NOMO-1 treated with dmso at 0.1 percent for 144 hours (cell line): ENCODE measurements around the gene SMARCA5.
"Not testable (repeated sequence)": the region's sequence is repeated elsewhere in the genome, so short reads cannot be mapped to it uniquely, and the experiment has no call there.

Source experiments
- DNase-seq: peaks from one replicate; lab custom pipeline; 2025; ENCODE audit not compliant: unreplicated experiment; lab: John Stamatoyannopoulos, UW

The SMARCA5 gene, protein sequence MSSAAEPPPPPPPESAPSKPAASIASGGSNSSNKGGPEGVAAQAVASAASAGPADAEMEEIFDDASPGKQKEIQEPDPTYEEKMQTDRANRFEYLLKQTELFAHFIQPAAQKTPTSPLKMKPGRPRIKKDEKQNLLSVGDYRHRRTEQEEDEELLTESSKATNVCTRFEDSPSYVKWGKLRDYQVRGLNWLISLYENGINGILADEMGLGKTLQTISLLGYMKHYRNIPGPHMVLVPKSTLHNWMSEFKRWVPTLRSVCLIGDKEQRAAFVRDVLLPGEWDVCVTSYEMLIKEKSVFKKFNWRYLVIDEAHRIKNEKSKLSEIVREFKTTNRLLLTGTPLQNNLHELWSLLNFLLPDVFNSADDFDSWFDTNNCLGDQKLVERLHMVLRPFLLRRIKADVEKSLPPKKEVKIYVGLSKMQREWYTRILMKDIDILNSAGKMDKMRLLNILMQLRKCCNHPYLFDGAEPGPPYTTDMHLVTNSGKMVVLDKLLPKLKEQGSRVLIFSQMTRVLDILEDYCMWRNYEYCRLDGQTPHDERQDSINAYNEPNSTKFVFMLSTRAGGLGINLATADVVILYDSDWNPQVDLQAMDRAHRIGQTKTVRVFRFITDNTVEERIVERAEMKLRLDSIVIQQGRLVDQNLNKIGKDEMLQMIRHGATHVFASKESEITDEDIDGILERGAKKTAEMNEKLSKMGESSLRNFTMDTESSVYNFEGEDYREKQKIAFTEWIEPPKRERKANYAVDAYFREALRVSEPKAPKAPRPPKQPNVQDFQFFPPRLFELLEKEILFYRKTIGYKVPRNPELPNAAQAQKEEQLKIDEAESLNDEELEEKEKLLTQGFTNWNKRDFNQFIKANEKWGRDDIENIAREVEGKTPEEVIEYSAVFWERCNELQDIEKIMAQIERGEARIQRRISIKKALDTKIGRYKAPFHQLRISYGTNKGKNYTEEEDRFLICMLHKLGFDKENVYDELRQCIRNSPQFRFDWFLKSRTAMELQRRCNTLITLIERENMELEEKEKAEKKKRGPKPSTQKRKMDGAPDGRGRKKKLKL

DNA sequence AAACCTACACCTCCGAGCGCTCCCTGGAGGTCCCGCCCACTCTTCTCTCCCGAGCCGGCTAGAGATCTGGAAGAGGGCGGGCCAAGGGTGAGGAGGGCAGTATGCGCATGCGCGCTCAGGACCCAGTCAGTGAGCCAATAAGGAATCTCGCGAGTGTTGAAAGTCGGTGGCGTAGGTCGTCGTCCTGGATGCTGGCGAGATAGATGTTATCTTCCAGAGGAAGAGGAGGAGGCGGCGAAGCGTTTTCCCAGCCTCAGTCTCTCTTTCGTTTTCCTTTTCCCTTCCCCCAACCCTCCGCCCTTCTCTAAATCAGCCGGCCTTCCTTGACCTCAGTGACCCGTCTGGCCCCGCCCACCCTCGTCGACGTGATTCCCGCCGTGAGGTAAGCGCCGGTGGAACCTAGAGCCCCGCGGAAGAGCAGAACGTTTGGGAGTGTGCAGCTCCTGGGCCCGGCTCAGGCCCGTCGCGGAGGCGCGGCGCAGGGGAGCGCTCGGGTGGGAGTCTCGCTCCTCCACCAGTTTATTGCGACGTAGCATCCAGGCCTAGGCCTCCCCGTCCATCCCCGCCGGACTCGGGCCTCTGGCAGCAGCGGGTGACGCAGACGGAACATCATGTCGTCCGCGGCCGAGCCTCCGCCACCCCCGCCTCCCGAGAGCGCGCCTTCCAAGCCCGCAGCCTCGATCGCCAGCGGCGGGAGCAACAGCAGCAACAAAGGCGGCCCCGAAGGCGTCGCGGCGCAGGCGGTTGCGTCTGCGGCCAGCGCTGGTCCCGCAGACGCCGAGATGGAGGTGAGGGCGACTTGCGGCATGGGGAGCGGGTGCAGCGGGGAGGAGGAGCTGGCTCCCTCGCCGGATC, at the start of gene SMARCA5:
TSS of gene SMARCA5 (plus strand) at position 389 of the 855 bp plus-strand sequence. CDS start at position 612, 223 bp downstream.
- DNase-seq: peak; percentile 99

DNA sequence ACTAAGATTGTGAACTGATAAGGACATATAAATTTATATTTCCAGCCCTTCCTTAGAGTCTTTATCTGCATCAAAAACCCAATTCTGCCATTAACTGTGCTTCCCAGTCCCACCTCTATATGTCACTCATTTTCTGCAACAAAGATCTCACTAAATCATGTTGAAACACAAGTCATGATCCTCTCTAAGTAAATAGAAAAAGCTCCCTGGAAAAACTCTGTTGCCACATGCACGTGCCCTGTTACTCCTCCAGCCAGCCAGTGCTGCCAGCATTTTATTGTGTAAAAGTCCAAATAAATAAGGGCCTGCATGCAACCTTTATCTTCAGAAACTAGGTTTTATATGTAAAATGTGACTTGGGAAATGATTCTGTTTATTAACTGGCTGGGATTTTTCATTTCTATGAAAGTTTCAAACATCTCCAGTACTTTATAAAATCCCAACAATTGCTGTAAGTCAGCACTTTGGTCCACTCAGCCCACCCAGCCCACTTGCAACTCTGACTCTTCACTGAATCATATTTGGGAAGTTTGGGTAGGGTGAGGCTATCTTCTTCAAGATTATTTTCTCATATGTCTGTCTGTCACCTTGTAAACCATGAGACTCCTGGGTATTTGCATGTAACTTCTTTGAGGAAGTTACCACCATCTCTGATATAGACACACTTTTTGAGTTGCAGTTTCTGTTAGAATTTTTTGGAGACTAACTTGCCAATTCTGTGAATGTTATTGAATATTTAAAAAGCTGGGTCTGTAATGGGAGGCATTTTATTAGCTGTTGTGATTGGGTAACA, 40.0 kb upstream of the SMARCA5 start:
- no peak for DNase-seq

- DNase-seq: no peak
Measured at GRCh38 chr4:143477487-143477886, 36.0 kb upstream of the SMARCA5 start.

- no peak for DNase-seq
Measured at GRCh38 chr4:143481361-143481760, 32.1 kb upstream of the SMARCA5 start.

DNA sequence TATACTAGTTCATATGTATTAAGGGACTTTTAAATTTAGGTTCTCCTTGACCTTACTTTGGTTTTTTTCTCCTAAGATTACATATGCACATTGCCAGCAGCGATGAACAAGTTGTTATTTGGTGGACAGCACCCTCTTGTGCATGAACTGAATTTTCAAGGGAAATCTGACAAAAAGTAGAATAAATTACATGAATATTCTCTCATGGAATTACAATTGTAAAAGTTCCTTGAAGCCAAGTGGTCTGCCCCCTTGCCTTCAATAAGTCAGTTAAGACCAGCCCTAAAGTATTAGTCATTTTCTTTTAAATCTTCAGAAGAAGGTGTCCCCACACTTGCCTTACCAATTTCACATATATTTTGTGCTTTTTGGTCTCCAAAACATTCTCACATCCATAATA, 30.7 kb upstream of the SMARCA5 start:
- no peak for DNase-seq

- no peak for DNase-seq
Measured at GRCh38 chr4:143486314-143486713, 27.2 kb upstream of the SMARCA5 start.

DNA sequence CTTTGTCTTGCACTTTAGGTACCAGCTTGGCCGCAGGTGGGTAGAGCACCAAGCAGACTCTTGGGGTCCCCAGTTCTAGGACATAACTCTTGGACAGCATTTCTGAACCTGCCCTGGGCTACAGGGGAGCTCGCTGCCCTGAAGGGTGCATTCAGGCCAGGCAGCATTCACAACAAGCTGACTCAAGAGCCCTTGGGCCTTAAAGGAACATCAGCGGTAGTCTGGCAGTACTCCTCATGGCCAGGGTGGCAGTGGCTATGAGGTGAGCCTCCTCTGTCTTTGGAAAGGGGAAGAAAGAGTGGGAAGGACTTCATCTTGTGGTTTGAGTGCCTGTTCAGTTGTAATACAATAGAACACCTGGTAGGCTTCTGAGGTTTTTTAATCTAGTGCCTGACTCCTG, 24.8 kb upstream of the SMARCA5 start:
- no peak for DNase-seq

DNA sequence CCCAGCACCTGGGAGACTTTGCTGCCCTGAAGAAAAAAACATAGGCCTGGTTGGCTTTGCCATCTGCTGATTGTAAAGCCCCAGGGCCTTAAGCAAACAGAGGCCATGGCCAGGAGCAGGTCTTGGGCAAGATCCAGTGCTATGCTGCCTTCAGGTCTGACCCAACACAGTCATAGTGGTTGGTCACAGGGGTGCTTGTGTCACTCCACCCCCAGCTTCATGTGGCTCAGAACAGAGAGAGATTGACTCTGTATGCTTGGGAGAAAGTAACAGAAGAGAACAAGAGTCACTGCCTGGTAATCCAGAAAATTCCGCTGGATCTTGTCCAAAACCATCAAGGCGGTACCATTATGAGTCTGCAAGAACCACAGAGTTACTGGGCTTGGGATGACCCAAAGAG, 24.4 kb upstream of the SMARCA5 start:
- DNase-seq: no peak

GRCh38 chr4:143498021-143498420, 15.5 kb upstream of the SMARCA5 start:
- no peak for DNase-seq

DNA sequence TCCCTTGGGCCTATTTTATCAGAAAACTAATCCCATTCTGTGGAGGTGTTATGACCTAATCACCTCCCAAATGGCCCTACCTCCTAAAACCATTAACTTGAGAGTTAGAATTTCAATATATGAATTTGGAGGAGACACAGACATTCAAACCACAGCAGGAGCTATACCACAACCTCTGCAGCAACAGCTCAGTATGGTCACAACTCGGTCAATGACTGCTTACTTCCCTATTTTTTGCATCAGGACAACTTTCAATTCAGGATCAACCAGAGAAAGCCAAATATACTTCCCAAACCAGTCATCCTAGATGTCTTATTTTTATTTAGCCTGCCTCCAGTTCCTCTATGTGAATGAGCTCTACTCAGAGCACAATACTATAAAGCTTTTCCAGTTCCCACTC, 11.3 kb upstream of the SMARCA5 start:
- DNase-seq: no peak

DNA sequence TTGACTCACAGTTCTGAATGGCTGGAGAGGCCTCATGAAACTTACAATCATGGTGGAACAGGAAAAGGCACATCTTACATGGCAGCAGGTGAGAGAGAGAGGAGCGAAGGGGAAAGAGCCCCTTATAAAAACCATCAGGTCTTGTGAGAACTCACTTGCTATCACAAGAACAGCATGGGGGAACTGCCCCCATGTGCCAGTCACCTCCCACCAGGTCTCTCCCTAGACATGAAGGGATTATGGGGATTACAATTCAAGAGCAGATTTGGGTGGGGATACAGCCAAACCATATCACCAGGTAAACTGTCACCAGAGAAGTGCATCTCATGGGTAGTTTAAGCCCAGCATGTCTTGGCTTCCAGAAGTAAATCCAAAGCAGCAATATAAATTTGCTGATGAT, 7.5 kb upstream of the SMARCA5 start:
- no peak for DNase-seq

- DNase-seq: no peak
Measured at GRCh38 chr4:143511906-143512305, 1.6 kb upstream of the SMARCA5 start.

GRCh38 chr4:143512978-143513313, 556 bp upstream of the SMARCA5 start:
- no peak for DNase-seq

- no peak for DNase-seq
Measured at GRCh38 chr4:143514169-143514495, 630 bp downstream of the SMARCA5 start.

- DNase-seq: no peak
Measured at GRCh38 chr4:143514497-143514896, 995 bp downstream of the SMARCA5 start.

- DNase-seq: no peak
Measured at GRCh38 chr4:143514901-143515300, 1.4 kb downstream of the SMARCA5 start.

- DNase-seq: no peak
Measured at GRCh38 chr4:143515905-143516304, 2.4 kb downstream of the SMARCA5 start.

GRCh38 chr4:143517764-143518163, 4.3 kb downstream of the SMARCA5 start:
- no peak for DNase-seq

DNA sequence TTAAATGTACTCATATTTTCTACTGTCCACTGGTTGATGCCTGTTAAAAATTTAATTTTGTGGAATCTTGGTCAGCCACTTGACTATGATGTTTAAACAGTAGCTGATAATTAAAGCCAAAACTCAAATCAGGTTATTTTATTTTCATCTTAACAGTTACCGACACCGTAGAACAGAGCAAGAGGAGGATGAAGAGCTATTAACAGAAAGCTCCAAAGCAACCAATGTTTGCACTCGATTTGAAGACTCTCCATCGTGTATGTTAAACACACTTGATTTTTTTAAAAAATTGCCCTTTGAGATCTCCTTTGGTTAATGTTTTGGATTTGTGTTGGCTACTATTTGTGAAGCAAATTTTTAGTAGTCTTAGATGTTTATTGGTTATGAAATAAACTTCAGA, 10.7 kb downstream of the SMARCA5 start:
- no peak for DNase-seq

DNA sequence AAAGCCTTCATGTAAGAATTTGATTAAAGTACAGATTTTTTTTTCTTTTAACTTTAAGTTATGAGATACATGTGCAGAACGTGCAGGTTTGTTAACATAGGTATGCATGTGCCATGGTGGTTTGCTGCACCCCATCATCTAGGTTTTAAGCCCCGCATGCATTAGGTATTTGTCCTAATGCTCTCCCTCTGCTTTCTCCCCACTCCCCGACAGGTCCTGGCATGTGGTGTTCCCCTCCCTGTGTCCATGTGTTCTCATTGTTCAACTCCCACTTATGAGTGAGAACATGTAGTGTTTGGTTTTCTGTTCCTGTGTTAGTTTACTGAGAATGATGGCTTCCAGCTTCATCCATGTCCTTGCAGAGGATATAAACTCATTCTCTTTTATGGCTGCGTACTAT, 14.5 kb downstream of the SMARCA5 start:
- DNase-seq: not testable (repeated sequence)
